ENCODE measurements around the gene CTNNBL1.
A peak's percentile ranks its signal among the peaks of the same experiment; 100 is the strongest.

The CTNNBL1 gene

GRCh38 chr20:37911838-37912281 is 218.0 kb downstream of the CTNNBL1 start:
- H3K4me3 ChIP-seq (ENCODE audit: low read depth, low read length) = no peak overlapping the region
- no peak for TF ChIP-seq MAX (IDR thresholded peaks at IDR 0.05; ENCODE audit: low read depth, low read length)
- no peak for TF ChIP-seq CTCF (IDR thresholded peaks at IDR 0.05; ENCODE audit: low read depth, low read length)
- TF ChIP-seq MYC (IDR thresholded peaks at IDR 0.05; ENCODE audit: low read depth, low read length) = no peak
- no peak for TF ChIP-seq POLR2A (IDR thresholded peaks at IDR 0.05; ENCODE audit: extremely low read depth, insufficient read length)
- DNase-seq (ENCODE audit: low read depth) = peak; percentile 67

DNA sequence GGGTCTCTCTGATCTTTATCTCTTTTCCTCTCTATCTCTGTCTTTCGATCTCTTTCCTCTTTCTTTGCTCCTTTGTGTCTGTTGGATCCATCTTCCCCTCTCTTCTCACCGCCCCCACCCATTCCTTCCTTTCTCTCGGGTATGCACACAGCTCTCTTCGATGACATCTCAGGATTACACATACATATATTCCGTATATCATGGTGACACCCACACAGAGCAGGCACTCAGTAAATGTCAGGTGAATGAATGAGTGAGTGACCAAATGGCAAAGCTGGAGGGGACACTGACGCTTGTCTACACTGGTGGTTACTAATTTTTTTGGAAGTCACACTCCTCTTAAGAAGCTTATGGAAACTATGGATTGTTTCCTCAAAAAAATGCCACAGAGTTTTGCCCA is 219.0 kb downstream of the CTNNBL1 start:
- DNase-seq (ENCODE audit: low read depth) = no peak
- TF ChIP-seq MYC (IDR thresholded peaks at IDR 0.05; ENCODE audit: low read depth, low read length) (no peak), POLR2A (IDR thresholded peaks at IDR 0.05; ENCODE audit: extremely low read depth, insufficient read length) (no peak)
- no peak overlapping the region for H3K4me3 ChIP-seq (ENCODE audit: low read depth, low read length)

- TF ChIP-seq MAX (IDR thresholded peaks at IDR 0.05; ENCODE audit: low read depth, low read length) (no peak), CTCF (IDR thresholded peaks at IDR 0.05; ENCODE audit: low read depth, low read length) (no peak), MYC (IDR thresholded peaks at IDR 0.05; ENCODE audit: low read depth, low read length) (no peak), POLR2A (IDR thresholded peaks at IDR 0.05; ENCODE audit: extremely low read depth, insufficient read length) (no peak)
- DNase-seq (ENCODE audit: low read depth) = no peak
- no peak overlapping the region for H3K4me3 ChIP-seq (ENCODE audit: low read depth, low read length)
These were observed 219.9 kb downstream of the CTNNBL1 start for GRCh38 chr20:37913567-37914366.

- no peak for DNase-seq (ENCODE audit: low read depth)
- no peak overlapping the region for H3K4me3 ChIP-seq (ENCODE audit: low read depth, low read length)
- TF ChIP-seq POLR2A (IDR thresholded peaks at IDR 0.05; ENCODE audit: extremely low read depth, insufficient read length) = no peak
- TF ChIP-seq MYC (IDR thresholded peaks at IDR 0.05; ENCODE audit: low read depth, low read length) = no peak
- no peak for TF ChIP-seq CTCF (IDR thresholded peaks at IDR 0.05; ENCODE audit: low read depth, low read length)
- TF ChIP-seq MAX (IDR thresholded peaks at IDR 0.05; ENCODE audit: low read depth, low read length) = no peak
These were observed 220.5 kb downstream of the CTNNBL1 start for GRCh38 chr20:37914367-37914671.

- H3K4me3 ChIP-seq (ENCODE audit: low read depth, low read length) = no peak overlapping the region
- DNase-seq (ENCODE audit: low read depth) = peak; percentile 32
These were observed 221.0 kb downstream of the CTNNBL1 start for GRCh38 chr20:37914672-37915433.

More at GRCh38 chr20:37914672-37915433, 221.0 kb downstream of the CTNNBL1 start:
- TF ChIP-seq POLR2A (IDR thresholded peaks at IDR 0.05; ENCODE audit: extremely low read depth, insufficient read length) (no peak), CTCF (IDR thresholded peaks at IDR 0.05; ENCODE audit: low read depth, low read length) (no peak), MAX (IDR thresholded peaks at IDR 0.05; ENCODE audit: low read depth, low read length) (no peak), MYC (IDR thresholded peaks at IDR 0.05; ENCODE audit: low read depth, low read length) (no peak)

Measured in NB4 (cell line).